ENCODE data around the gene PRDM1. TPM values are rescaled to one million over a fixed set of nuclear protein-coding genes. Genes with fewer than 3 reads are reported as not detected.

PRDM1 gene
- total and polyA plus RNA-seq, 2 of the 13 experiments (the other 11 are each of a cell fraction or from before 2014, with no cell fraction given), result 0.13 TPM; not detected in 1

- TF ChIP-seq MED1 (CRISPR knock-in tag; IDR thresholded peaks at IDR 0.05), result no peak
- TF ChIP-seq KDM2A (CRISPR knock-in tag; IDR thresholded peaks at IDR 0.05; ENCODE audit: borderline replicate concordance, low read depth), result no peak
- TF ChIP-seq ZNF256 (CRISPR knock-in tag; conservative IDR thresholded peaks at IDR 0.05), result no peak
Measured at GRCh38 chr6:106098383-106099234, 12.5 kb downstream of the PRDM1 start (continued).

- no peak for FAIRE-seq
- H3K79me2 ChIP-seq (ENCODE audit: insufficient read depth, low read length), result no peaks in the 10 kb centered on the region
- peaks cover 6% of the 10 kb centered on the region; the same call in 1 of the 2 replicates for H3K4me1 ChIP-seq (ENCODE audit: insufficient read depth, low read length)
- no peak overlapping the region for H3K27ac ChIP-seq (ENCODE audit: extremely low read length, insufficient read depth, low read length)
- no peak overlapping the region for H3K4me3 ChIP-seq (replicated peaks in 1 of 3; ENCODE audit: insufficient read depth in 1 of 3, low read depth in 2 of 3, low read length in 3 of 3)
- intact Hi-C loops (cut with micrococcal nuclease; ENCODE audit: unreplicated experiment), result no loop called here
- ATAC-seq, result no peak
- H3K9me3 ChIP-seq (ENCODE audit: low read length), result no peaks in the 10 kb centered on the region
- no peaks in the 10 kb centered on the region for H4K20me1 ChIP-seq (ENCODE audit: insufficient read depth, low read length)
- H3K4me2 ChIP-seq (ENCODE audit: low read depth, low read length), result no peak overlapping the region
- H3K36me3 ChIP-seq (replicated peaks in 1 of 2; ENCODE audit: control insufficient read depth in 1 of 2, insufficient read depth in 2 of 2, low read length in 2 of 2), result no peaks in the 10 kb centered on the region
- POLR2A ChIA-PET, result no interaction called here
- no peak for TF ChIP-seq POGZ (CRISPR knock-in tag; IDR thresholded peaks at IDR 0.05)
- no peak for TF ChIP-seq NCOA5 (CRISPR knock-in tag; IDR thresholded peaks at IDR 0.05)
- peaks cover 0 to 49% of the 10 kb centered on the region in 2 experiments; a peak in 3 of 5 replicates for H3K27me3 ChIP-seq (ENCODE audit: control insufficient read depth in 1 of 2, insufficient read depth in 2 of 2, low read length in 2 of 2)
- no TSS peak for BruUV-seq (replicated peaks)
- CTCF ChIA-PET (ENCODE audit: low intra/inter-chr PET ratio, low total read pairs), result no interaction called here
- no peak overlapping the region for H2AFZ ChIP-seq (ENCODE audit: low read length)
- DNase-seq (ENCODE audit: low spot score), result no peak
- 21% methylated on average over 7 of the region's 7 CpGs for WGBS (ENCODE audit: low lambda C conversion rate)
- H3K9ac ChIP-seq (ENCODE audit: insufficient read depth, low read depth, low read length), result no peak overlapping the region
- in situ Hi-C loops (cut with HindIII; ENCODE audit: extremely low pct_ligation_motif_present, low pct_unique_long_range_greater_than_20kb), result no loop called here
Measured at GRCh38 chr6:106099235-106099537, 13.1 kb downstream of the PRDM1 start.

GRCh38 chr6:106100755-106101154 lies 14.6 kb downstream of the PRDM1 start:
- 23% methylated on average over 7 of the region's 9 CpGs for WGBS (ENCODE audit: low lambda C conversion rate)
- intact Hi-C loops (cut with micrococcal nuclease; ENCODE audit: unreplicated experiment), result no loop called here
- peaks cover 6% of the 10 kb centered on the region; the same call in 1 of the 2 replicates for H3K4me1 ChIP-seq (ENCODE audit: insufficient read depth, low read length)
- H3K9ac ChIP-seq (ENCODE audit: insufficient read depth, low read depth, low read length), result no peak overlapping the region
- H3K36me3 ChIP-seq (replicated peaks in 1 of 2; ENCODE audit: control insufficient read depth in 1 of 2, insufficient read depth in 2 of 2, low read length in 2 of 2), result no peaks in the 10 kb centered on the region
- no peak for ATAC-seq
- CTCF ChIA-PET (ENCODE audit: low intra/inter-chr PET ratio, low total read pairs), result no interaction called here
- H3K4me3 ChIP-seq (replicated peaks in 1 of 3; ENCODE audit: insufficient read depth in 1 of 3, low read depth in 2 of 3, low read length in 3 of 3), result no peak overlapping the region
- DNase-seq (ENCODE audit: low spot score), result no peak
- no TSS peak for BruUV-seq (replicated peaks)
- no peak overlapping the region for H3K4me2 ChIP-seq (ENCODE audit: low read depth, low read length)
- no peak overlapping the region for H3K27ac ChIP-seq (ENCODE audit: extremely low read length, insufficient read depth, low read length)
- FAIRE-seq, result no peak
- H3K27me3 ChIP-seq (ENCODE audit: control insufficient read depth in 1 of 2, insufficient read depth in 2 of 2, low read length in 2 of 2), result peaks cover 0 to 57% of the 10 kb centered on the region in 2 experiments; a peak in 3 of 5 replicates
- H2AFZ ChIP-seq (ENCODE audit: low read length), result no peak overlapping the region
- POLR2A ChIA-PET, result no interaction called here
- H3K79me2 ChIP-seq (ENCODE audit: insufficient read depth, low read length), result no peaks in the 10 kb centered on the region
- in situ Hi-C loops (cut with HindIII; ENCODE audit: extremely low pct_ligation_motif_present, low pct_unique_long_range_greater_than_20kb), result no loop called here
- no peaks in the 10 kb centered on the region for H4K20me1 ChIP-seq (ENCODE audit: insufficient read depth, low read length)
- TF ChIP-seq EHMT2 (IDR thresholded peaks at IDR 0.05; ENCODE audit: borderline replicate concordance, low read depth, low read length) (no peak), ZFP36L1 (CRISPR knock-in tag; IDR thresholded peaks at IDR 0.05) (no peak), ZFP62 (CRISPR knock-in tag; IDR thresholded peaks at IDR 0.05) (no peak), ZNF136 (CRISPR knock-in tag; IDR thresholded peaks at IDR 0.05; ENCODE audit: low read depth) (no peak), ZBED4 (CRISPR knock-in tag; IDR thresholded peaks at IDR 0.05; ENCODE audit: borderline replicate concordance) (no peak)
- H3K9me3 ChIP-seq (ENCODE audit: low read length), result no peaks in the 10 kb centered on the region
